Measurements from ENCODE around the gene SLC66A3. TPM values are rescaled to one million over a fixed set of nuclear protein-coding genes. Genes with fewer than 3 reads are reported as not detected.

The SLC66A3 gene
- total RNA-seq, 1 experiment from 2014 or later, result 21.1 TPM

- DNase-seq, result peak; percentile 98
- Histone ChIP-seq H3K4me3 (ENCODE audit: insufficient read depth, low read depth, low read length) (peak overlapping the region; percentile 58), H3K36me3 (replicated peaks; ENCODE audit: control insufficient read depth, insufficient read depth, low read length) (no peaks in the 10 kb centered on the region), H3K27me3 (ENCODE audit: control insufficient read depth, insufficient read depth, low read length) (no peaks in the 10 kb centered on the region; the same call in 1 of the 2 replicates)
Measured at GRCh38 chr2:11129598-11130449, 25.4 kb upstream of the SLC66A3 start.

GRCh38 chr2:11131166-11131920 is 23.9 kb upstream of the SLC66A3 start:
- H3K36me3 ChIP-seq (replicated peaks; ENCODE audit: control insufficient read depth, insufficient read depth, low read length), result no peaks in the 10 kb centered on the region
- H3K27me3 ChIP-seq (ENCODE audit: control insufficient read depth, insufficient read depth, low read length), result no peaks in the 10 kb centered on the region; the same call in 1 of the 2 replicates
- no peak for DNase-seq
- no peak overlapping the region for H3K4me3 ChIP-seq (ENCODE audit: insufficient read depth, low read depth, low read length)

DNA sequence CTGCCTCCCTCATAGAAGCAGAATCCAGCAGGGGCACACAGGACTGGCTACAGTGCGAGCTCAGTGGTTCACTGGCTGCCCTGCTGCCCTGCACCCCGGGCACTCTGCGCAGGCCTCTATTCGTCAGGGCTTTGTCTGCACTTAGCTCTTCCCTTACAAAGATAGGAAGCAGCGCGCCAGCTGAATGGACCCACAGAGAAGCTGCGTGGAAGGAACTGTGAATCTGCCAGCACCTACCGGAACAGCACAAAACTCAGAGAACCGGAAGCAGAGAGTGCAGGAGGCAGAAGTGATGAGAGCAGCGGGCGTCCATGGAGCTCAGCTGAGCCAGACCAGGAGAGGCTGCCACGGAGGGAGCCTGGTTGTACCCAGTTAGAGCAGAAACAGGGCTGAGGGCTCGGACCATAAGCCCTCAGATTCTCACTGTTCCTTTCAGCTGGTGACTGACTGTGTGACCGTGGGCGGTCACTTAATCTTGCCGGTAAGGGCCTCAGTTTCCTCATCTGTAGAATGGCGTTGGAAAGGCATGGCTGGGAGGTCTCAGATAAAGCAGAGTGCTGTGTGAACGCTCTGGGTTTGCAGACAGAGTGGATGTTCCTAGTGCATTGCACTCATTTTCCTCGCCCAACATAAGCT is 23.1 kb upstream of the SLC66A3 start:
- no peak overlapping the region; the same call in 1 of the 2 replicates for H3K4me3 ChIP-seq (ENCODE audit: insufficient read depth, low read depth, low read length)
- H3K27me3 ChIP-seq (ENCODE audit: control insufficient read depth, insufficient read depth, low read length), result no peaks in the 10 kb centered on the region; the same call in 1 of the 2 replicates
- DNase-seq, result no peak
- H3K36me3 ChIP-seq (replicated peaks; ENCODE audit: control insufficient read depth, insufficient read depth, low read length), result no peaks in the 10 kb centered on the region

GRCh38 chr2:11133238-11133935 is 21.9 kb upstream of the SLC66A3 start:
- H3K36me3 ChIP-seq (replicated peaks; ENCODE audit: control insufficient read depth, insufficient read depth, low read length), result no peaks in the 10 kb centered on the region
- peak; percentile 77 for DNase-seq
- no peaks in the 10 kb centered on the region; the same call in 1 of the 2 replicates for H3K27me3 ChIP-seq (ENCODE audit: control insufficient read depth, insufficient read depth, low read length)
- peak overlapping the region; percentile 44 for H3K4me3 ChIP-seq (ENCODE audit: insufficient read depth, low read depth, low read length)

- no peaks in the 10 kb centered on the region for H3K36me3 ChIP-seq (replicated peaks; ENCODE audit: control insufficient read depth, insufficient read depth, low read length)
- no peaks in the 10 kb centered on the region; the same call in 1 of the 2 replicates for H3K27me3 ChIP-seq (ENCODE audit: control insufficient read depth, insufficient read depth, low read length)
- H3K4me3 ChIP-seq (ENCODE audit: insufficient read depth, low read depth, low read length), result peak overlapping the region; percentile 44; the same call in 1 of the 2 replicates
- DNase-seq, result peak; percentile 26
Measured at GRCh38 chr2:11133936-11134320, 21.3 kb upstream of the SLC66A3 start.

DNA sequence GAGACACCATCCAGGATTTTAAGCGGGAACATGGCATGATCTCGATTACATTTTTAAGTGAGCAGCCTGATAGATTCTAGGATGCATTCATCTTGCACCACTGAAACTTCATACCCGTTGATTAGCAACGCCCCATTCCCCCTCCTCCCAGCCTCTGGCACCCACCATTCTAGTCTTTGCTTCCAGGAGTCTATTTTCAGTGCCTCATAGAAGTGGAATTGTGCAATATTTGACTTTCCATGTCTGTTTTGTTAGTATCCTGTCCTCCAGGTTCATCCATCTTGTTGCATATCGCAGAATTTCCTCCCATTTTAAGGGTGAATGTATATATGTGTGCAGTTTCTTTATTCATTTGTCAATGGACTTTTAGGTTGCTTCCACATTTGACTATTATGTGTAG is 20.9 kb upstream of the SLC66A3 start:
- no peak for DNase-seq
- H3K36me3 ChIP-seq (replicated peaks; ENCODE audit: control insufficient read depth, insufficient read depth, low read length), result no peaks in the 10 kb centered on the region
- H3K4me3 ChIP-seq (ENCODE audit: insufficient read depth, low read depth, low read length), result no peak overlapping the region
- H3K27me3 ChIP-seq (ENCODE audit: control insufficient read depth, insufficient read depth, low read length), result no peaks in the 10 kb centered on the region; the same call in 1 of the 2 replicates

DNA sequence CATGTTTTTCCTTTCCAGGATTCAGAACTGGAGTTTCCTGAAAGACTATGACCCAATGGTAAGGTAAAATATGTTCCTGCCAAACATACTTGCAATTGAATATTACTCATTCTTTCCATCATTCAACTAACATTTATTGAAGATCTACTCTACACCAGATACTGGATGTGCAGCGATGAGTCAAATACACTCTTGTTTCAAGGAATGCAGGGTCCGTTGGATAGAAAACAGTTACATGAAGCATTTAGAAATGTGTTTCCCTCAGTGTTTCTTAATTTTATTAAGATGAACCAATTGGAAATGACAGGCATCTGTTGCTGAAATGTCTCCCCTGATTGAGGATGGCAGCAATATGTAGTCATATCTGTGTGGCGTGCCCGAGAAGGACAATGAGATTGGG is 14.8 kb upstream of the SLC66A3 start:
- no peaks in the 10 kb centered on the region for H3K36me3 ChIP-seq (replicated peaks; ENCODE audit: control insufficient read depth, insufficient read depth, low read length)
- no peak for DNase-seq
- no peak overlapping the region for H3K4me3 ChIP-seq (ENCODE audit: insufficient read depth, low read depth, low read length)
- H3K27me3 ChIP-seq (ENCODE audit: control insufficient read depth, insufficient read depth, low read length), result no peaks in the 10 kb centered on the region

GRCh38 chr2:11141319-11141718 is 13.9 kb upstream of the SLC66A3 start:
- H3K27me3 ChIP-seq (ENCODE audit: control insufficient read depth, insufficient read depth, low read length), result no peaks in the 10 kb centered on the region
- H3K36me3 ChIP-seq (replicated peaks; ENCODE audit: control insufficient read depth, insufficient read depth, low read length), result no peaks in the 10 kb centered on the region
- H3K4me3 ChIP-seq (ENCODE audit: insufficient read depth, low read depth, low read length), result no peak overlapping the region
- DNase-seq, result no peak

- Histone ChIP-seq H3K4me3 (ENCODE audit: insufficient read depth, low read depth, low read length) (no peak overlapping the region), H3K27me3 (ENCODE audit: control insufficient read depth, insufficient read depth, low read length) (no peaks in the 10 kb centered on the region), H3K36me3 (replicated peaks; ENCODE audit: control insufficient read depth, insufficient read depth, low read length) (no peaks in the 10 kb centered on the region)
- DNase-seq, result no peak
Measured at GRCh38 chr2:11142330-11142729, 12.9 kb upstream of the SLC66A3 start.

GRCh38 chr2:11142987-11143386 is 12.3 kb upstream of the SLC66A3 start:
- H3K4me3 ChIP-seq (ENCODE audit: insufficient read depth, low read depth, low read length), result no peak overlapping the region
- no peak for DNase-seq
- H3K36me3 ChIP-seq (replicated peaks; ENCODE audit: control insufficient read depth, insufficient read depth, low read length), result no peaks in the 10 kb centered on the region
- H3K27me3 ChIP-seq (ENCODE audit: control insufficient read depth, insufficient read depth, low read length), result no peaks in the 10 kb centered on the region

DNA sequence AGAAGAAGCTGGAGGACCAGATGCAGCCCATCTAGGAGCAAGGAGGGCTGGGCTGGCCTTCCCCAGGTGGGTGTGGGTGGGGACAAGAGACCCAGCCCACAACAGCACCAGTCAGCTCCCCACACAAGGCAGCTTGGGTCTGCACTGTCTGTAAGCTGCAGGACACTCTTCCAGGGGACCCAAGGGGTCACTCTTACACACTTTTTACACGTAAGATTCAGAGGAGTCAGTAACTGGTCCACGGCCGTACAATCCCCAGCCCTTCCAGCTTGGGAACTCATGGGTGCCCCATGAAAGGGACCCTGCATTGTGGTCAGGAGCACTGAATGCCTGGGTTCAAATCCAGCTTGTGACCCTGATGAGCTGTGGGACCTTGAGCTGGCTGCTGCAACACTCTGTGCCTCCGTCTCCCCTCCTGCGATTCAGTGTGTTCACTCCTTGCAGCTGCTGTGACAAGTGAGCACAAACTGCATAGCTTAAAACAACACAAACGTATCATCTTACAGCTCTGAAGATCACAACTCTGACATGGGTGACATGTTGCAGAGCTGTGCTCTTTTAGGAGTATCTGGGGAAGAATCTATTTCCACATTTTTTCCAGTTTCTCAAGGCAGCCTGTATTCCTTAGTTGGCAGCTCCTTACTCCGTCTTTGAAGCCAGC is 11.1 kb upstream of the SLC66A3 start:
- H3K36me3 ChIP-seq (replicated peaks; ENCODE audit: control insufficient read depth, insufficient read depth, low read length), result no peaks in the 10 kb centered on the region
- no peak for DNase-seq
- no peaks in the 10 kb centered on the region for H3K27me3 ChIP-seq (ENCODE audit: control insufficient read depth, insufficient read depth, low read length)
- H3K4me3 ChIP-seq (ENCODE audit: insufficient read depth, low read depth, low read length), result no peak overlapping the region

- H3K4me3 ChIP-seq (ENCODE audit: insufficient read depth, low read depth, low read length), result no peak overlapping the region
- no peak for DNase-seq
- H3K27me3 ChIP-seq (ENCODE audit: control insufficient read depth, insufficient read depth, low read length), result no peaks in the 10 kb centered on the region
- H3K36me3 ChIP-seq (replicated peaks; ENCODE audit: control insufficient read depth, insufficient read depth, low read length), result no peaks in the 10 kb centered on the region
Measured at GRCh38 chr2:11144738-11145079, 10.6 kb upstream of the SLC66A3 start.

DNA sequence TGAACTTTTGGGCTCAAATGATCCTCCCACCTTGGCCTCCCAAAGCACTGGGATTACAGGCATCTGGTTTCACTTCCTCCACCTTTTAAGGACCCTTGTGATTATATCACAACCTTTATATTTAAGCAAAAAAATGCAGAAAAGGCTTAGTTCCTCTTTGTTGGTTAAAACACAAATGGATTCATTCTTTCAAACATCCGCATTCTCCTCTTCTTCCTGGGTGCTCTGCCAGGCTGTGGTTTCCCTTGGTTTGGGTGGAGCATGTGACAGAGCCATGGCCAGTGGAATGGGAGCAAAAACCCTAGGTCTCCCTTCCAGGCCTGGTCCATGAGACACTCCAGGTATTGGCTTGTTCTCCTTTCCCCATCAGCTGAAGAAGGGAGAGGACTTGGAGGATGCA is 9.9 kb upstream of the SLC66A3 start:
- H3K4me3 ChIP-seq (ENCODE audit: insufficient read depth, low read depth, low read length), result no peak overlapping the region
- H3K27me3 ChIP-seq (ENCODE audit: control insufficient read depth, insufficient read depth, low read length), result no peaks in the 10 kb centered on the region
- DNase-seq, result no peak
- H3K36me3 ChIP-seq (replicated peaks; ENCODE audit: control insufficient read depth, insufficient read depth, low read length), result no peaks in the 10 kb centered on the region

DNA sequence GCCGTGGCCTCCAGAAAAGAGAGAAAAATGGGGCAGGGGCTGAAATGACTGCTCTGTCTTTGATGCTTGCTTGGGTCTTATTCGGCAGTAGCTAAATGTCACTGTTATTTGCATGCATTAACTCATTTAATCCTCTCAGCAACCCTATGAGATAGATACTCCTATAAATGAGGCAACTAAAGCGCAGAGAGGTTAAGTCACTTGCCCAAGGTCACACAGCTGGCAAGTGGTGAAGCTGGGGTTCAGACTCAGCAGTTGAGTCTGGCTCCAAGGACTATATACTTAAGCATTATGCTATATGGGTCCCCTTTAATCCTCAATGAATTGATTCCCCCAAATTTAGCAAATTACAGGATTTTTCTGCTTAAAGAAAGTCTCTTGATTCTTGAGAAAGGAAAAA is 9.2 kb upstream of the SLC66A3 start:
- no peak for DNase-seq
- H3K36me3 ChIP-seq (replicated peaks; ENCODE audit: control insufficient read depth, insufficient read depth, low read length), result no peaks in the 10 kb centered on the region
- H3K27me3 ChIP-seq (ENCODE audit: control insufficient read depth, insufficient read depth, low read length), result no peaks in the 10 kb centered on the region
- H3K4me3 ChIP-seq (ENCODE audit: insufficient read depth, low read depth, low read length), result no peak overlapping the region
